GM13977 (cell line): Measurements from ENCODE around the gene DHRS9.

Experiments
- DNase-seq: peaks from one replicate; pipeline ENCODE4 v3.0.0; 2012; ENCODE audit warnings: low spot score
- in situ Hi-C: fragments of 300-500 bp; cut with MboI; formaldehyde crosslinking; loops from one replicate; pipeline ENCODE4 v1.12.0; 2022; ENCODE audit warnings: low sequenced_read_pairs, low pct_unique_long_range_greater_than_20kb, mixed read lengths, inconsistent platforms; ENCODE audit not compliant: unreplicated experiment
- TF ChIP-seq, protein P1 (sequence below): IDR thresholded peaks from 2 replicates; pipeline ENCODE4 v1.5.1; 2012; ENCODE audit warnings: mild to moderate bottlenecking, control low read depth; ENCODE audit not compliant: insufficient read depth; ENCODE audit errors: extremely low read depth, missing control alignments

Gene DHRS9

DNA sequence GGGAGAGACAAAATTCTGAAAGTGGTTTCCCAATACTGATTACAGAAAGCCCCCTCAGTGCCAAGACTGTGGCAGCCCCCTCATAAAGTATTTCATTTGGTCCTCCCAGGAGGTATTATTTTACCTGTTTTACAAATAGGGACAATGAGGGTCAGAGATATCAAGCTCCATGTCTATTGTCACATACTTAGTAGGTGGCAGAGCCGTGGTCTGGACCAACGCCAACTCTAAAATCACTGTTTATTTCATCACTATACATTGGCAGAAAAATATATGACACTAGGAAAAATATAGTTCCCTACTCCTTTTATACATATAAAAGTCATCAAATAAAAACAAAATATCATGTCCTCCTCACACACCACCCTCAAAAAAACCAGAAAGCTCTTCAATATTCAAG lies 68.6 kb downstream of the DHRS9 start:
- in situ Hi-C loops = no loop called here
- TF ChIP-seq, protein P1, sequence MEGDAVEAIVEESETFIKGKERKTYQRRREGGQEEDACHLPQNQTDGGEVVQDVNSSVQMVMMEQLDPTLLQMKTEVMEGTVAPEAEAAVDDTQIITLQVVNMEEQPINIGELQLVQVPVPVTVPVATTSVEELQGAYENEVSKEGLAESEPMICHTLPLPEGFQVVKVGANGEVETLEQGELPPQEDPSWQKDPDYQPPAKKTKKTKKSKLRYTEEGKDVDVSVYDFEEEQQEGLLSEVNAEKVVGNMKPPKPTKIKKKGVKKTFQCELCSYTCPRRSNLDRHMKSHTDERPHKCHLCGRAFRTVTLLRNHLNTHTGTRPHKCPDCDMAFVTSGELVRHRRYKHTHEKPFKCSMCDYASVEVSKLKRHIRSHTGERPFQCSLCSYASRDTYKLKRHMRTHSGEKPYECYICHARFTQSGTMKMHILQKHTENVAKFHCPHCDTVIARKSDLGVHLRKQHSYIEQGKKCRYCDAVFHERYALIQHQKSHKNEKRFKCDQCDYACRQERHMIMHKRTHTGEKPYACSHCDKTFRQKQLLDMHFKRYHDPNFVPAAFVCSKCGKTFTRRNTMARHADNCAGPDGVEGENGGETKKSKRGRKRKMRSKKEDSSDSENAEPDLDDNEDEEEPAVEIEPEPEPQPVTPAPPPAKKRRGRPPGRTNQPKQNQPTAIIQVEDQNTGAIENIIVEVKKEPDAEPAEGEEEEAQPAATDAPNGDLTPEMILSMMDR = no peak
- DNase-seq = no peak

DNA sequence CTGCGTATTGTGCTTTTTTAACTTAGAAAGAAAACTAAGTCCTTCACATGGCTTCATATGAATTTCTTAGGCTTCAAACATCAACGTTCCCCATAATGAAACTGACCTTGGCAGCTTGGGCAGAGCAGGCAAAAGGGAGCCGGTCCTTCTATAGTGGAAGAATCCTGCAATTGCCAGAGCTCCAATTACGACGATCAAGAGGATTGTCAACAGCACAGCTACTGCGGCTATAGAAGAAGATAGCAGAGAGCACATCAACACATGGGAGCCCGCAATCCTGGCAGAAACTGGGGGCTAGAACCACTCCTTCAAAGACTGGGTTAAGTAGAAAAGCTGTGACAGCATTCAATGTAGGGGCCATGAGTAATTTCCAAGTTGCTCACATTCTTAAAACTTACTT lies 69.8 kb downstream of the DHRS9 start:
- no peak for DNase-seq
- in situ Hi-C loops = no loop called here
- TF ChIP-seq, protein P1 = no peak

DNA sequence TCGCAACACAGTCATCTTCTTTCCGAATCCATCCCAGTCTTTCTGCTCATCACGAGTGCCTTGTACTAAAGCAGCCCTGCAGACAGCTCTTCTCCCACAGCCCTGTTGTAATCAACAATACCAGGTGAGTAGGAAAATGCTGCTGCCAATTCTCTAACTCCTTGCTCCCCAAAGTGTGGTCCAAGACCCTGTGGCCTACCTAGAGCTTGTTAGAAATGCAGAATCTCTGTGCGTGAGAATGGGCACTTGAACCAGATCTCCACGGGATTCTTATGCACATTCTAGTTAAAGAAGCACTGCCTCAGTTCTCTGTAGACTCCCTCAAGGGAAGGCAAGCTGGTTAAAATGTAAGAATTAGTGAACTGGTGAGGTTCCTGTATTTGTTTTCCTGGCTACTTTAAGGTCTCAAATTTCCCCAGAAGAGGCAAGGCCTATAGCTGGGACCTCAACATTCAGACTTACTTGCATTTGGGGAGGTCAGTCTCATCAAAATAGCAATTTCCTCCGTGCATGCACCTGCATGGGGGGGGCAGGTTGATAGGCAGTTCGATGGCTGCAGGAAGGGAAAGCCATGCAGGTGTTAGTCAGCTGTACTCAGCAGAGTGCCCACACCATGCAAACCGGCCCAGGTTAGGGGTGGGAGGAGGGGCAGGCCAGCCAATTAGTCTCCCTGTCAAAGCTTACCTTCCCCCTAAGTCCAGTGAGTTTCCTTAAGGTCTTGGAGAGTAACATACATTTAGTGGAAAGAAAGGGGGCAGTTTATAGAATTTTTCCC lies 70.8 kb downstream of the DHRS9 start:
- in situ Hi-C loops = no loop called here
- DNase-seq = no peak
- TF ChIP-seq, protein P1 = no peak

DNA sequence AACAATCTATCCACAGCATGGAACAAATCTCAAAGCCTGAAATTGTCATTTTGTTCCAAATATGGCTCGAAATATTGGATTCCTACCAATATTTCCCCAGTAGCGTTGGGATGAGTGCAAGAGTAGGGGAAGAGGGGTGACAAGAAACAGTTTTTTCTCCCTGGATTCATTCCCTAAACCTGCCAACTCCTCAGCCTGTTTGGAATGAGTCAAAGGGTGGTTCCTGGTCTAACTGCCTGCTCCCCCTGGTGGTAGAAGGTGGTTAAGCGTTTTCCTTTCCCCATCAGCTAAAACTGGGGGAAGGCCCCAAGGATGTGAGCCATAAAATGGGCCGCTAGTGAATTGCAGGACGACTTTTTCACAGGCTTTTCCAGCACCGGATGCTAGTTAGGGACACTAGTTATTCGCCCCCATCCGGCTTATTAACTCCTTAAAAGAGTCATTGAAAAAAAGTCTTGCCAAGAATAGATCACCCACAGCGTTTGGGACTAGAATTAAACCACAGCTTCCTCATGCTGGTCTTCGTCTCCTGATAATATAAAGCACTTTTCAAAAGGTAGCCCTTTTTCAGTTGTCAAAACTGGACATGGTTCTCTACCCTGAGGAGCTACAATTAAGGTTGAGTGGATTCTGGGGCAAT lies 72.5 kb downstream of the DHRS9 start:
- in situ Hi-C loops = no loop called here
- DNase-seq = peak; percentile 27
- TF ChIP-seq, protein P1 = peak; percentile 82

DNA sequence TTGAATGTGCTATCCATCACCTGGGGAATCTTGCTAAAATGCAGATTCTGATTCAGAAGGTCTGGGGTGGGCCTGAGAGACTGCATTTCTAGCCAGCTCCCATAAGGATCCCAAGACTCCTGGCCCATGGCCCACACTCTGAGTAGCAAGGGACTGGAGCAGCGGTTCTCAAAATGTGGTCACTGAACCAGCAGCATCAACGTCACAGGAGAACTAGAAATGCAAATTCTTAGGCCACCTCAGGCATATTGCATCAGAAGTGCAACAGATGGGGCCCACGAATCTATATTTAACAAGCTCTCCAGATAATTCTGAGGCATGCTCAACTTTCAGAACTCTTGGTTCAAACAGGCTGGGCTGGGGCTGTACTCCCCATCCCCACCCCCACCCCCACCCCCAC lies 74.6 kb downstream of the DHRS9 start:
- TF ChIP-seq, protein P1 = no peak
- in situ Hi-C loops = no loop called here
- DNase-seq = no peak
